GM12865 (cell line): Measurements from ENCODE around the gene ABAT.

Experiments used
- DNase-seq: peaks from one replicate; pipeline ENCODE4 v3.0.0; 2010; ENCODE audit warnings: low read depth
- H3K4me3 ChIP-seq: 2 replicates; pipeline ENCODE4 v1.5.1; 2011; ENCODE audit warnings: mild to moderate bottlenecking, low read depth, low read length, control low read depth
- CTCF ChIP-seq: IDR thresholded peaks from 2 replicates; pipeline ENCODE4 v1.5.1; 2011; ENCODE audit warnings: low read length, control low read depth, low read depth, inconsistent platforms; ENCODE audit not compliant: insufficient read depth; ENCODE audit errors: missing control alignments

Gene ABAT

GRCh38 chr16:8716592-8716991 lies 42.2 kb downstream of the ABAT start:
- no peak for TF ChIP-seq CTCF
- no peak for DNase-seq
- no peak overlapping the region for H3K4me3 ChIP-seq

- TF ChIP-seq CTCF: no peak
- no peak for DNase-seq
- no peak overlapping the region for H3K4me3 ChIP-seq
These were observed 43.1 kb downstream of the ABAT start for GRCh38 chr16:8717469-8717868.

GRCh38 chr16:8717892-8718415 lies 43.5 kb downstream of the ABAT start:
- DNase-seq: no peak
- no peak for TF ChIP-seq CTCF
- H3K4me3 ChIP-seq: no peak overlapping the region

GRCh38 chr16:8718851-8719680 lies 44.6 kb downstream of the ABAT start:
- no peak overlapping the region for H3K4me3 ChIP-seq
- no peak for DNase-seq

GRCh38 chr16:8720080-8720966 lies 45.9 kb downstream of the ABAT start:
- peak; percentile 8 for DNase-seq
- TF ChIP-seq CTCF: no peak
- H3K4me3 ChIP-seq: no peak overlapping the region

More at GRCh38 chr16:8718851-8719680, 44.6 kb downstream of the ABAT start:
- no peak for TF ChIP-seq CTCF

- no peak for TF ChIP-seq CTCF
- no peak overlapping the region for H3K4me3 ChIP-seq
- no peak for DNase-seq
These were observed 46.5 kb downstream of the ABAT start for GRCh38 chr16:8720967-8721308.
